Hepatocyte (in vitro differentiated cells): Measurements from ENCODE around the gene TRIOBP. TPM values are rescaled to one million over a fixed set of nuclear protein-coding genes. Genes with fewer than 3 reads are reported as not detected.
A peak's percentile ranks its signal among the peaks of the same experiment; 100 is the strongest.

ENCODE experiments used
- DNase-seq: peaks from one replicate; pipeline ENCODE4 v3.0.0-alpha.2; 2016; ENCODE audit warnings: low spot score
- H2AFZ ChIP-seq: fragments of 200-600 bp; sonication (generic); 2 replicates; pipeline ENCODE4 v1.6.0; 2016; ENCODE audit warnings: antibody characterized with exemption, mild to moderate bottlenecking
- H3K27ac ChIP-seq: fragments of 200-600 bp; sonication (generic); 2 replicates; pipeline ENCODE4 v1.5.1; 2016; ENCODE audit warnings: mild to moderate bottlenecking
- H3K27me3 ChIP-seq: fragments of 200-600 bp; sonication (generic); 2 replicates; pipeline ENCODE4 v1.6.1; 2016
- H3K36me3 ChIP-seq: fragments of 200-600 bp; sonication (generic); replicated peaks from 2 replicates; pipeline ENCODE4 v1.5.1; 2016; ENCODE audit warnings: low read depth; ENCODE audit not compliant: insufficient read depth
- H3K4me1 ChIP-seq: fragments of 200-600 bp; sonication (generic); 2 replicates; pipeline ENCODE4 v1.5.1; 2016; ENCODE audit warnings: mild to moderate bottlenecking, moderate library complexity; ENCODE audit not compliant: insufficient read depth
- H3K4me2 ChIP-seq: fragments of 200-600 bp; sonication (generic); 2 replicates; pipeline ENCODE4 v1.6.0; 2016
- H3K4me3 ChIP-seq: fragments of 200-600 bp; sonication (generic); 2 replicates; pipeline ENCODE4 v1.5.1; 2016; ENCODE audit warnings: mild to moderate bottlenecking
- H3K79me2 ChIP-seq: fragments of 200-600 bp; sonication (generic); 2 replicates; pipeline ENCODE4 v1.6.0; 2017; ENCODE audit warnings: mild to moderate bottlenecking
- H3K9me2 ChIP-seq: fragments of 200-600 bp; sonication (generic); replicated peaks from 2 replicates; pipeline ENCODE4 v1.6.0; 2017; ENCODE audit warnings: mild to moderate bottlenecking; ENCODE audit not compliant: insufficient read depth
- H3K9me3 ChIP-seq: fragments of 200-600 bp; sonication (generic); 2 replicates; pipeline ENCODE4 v1.5.1; 2016; ENCODE audit warnings: low read depth, mild to moderate bottlenecking
- H4K20me1 ChIP-seq: fragments of 200-600 bp; sonication (generic); 2 replicates; pipeline ENCODE4 v1.6.0; 2016; ENCODE audit warnings: mild to moderate bottlenecking; ENCODE audit not compliant: insufficient read depth, poor library complexity, severe bottlenecking
- CTCF ChIP-seq: fragments of 200-600 bp; sonication (generic); IDR thresholded peaks from 2 replicates; pipeline ENCODE4 v1.5.1; 2016; ENCODE audit warnings: antibody characterized with exemption, mild to moderate bottlenecking; ENCODE audit not compliant: poor library complexity
- EZH2 ChIP-seq: fragments of 200-600 bp; sonication (generic); IDR thresholded peaks from 2 replicates; pipeline ENCODE4 v1.6.1; 2016; ENCODE audit warnings: antibody characterized with exemption, mild to moderate bottlenecking, borderline replicate concordance
- EZH2phosphoT487 ChIP-seq: fragments of 200-600 bp; sonication (generic); IDR thresholded peaks from one replicate; pipeline ENCODE4 v1.6.1; 2018; ENCODE audit warnings: antibody characterized with exemption, mild to moderate bottlenecking, low read depth, moderate library complexity; ENCODE audit not compliant: unreplicated experiment, severe bottlenecking
- WGBS: methylation state at CpG from one replicate; pipeline ENCODE4 v1.1.6; 2016; ENCODE audit warnings: low lambda C conversion rate; ENCODE audit errors: missing lambda C conversion rate; 5-methylcytosine and 5-hydroxymethylcytosine counted together
- polyA plus RNA-seq: library from polyadenylated mRNA; unstranded; fragments of >200 nt; fragmentation: Nextera tagmentation; extraction: Ambion mirVana; gene quantifications from 2 replicates; pipeline ENCODE4 v1.2.1, GENCODE V29; 2016
- total RNA-seq: library from RNA; depleted of rRNA; stranded (reverse); fragments of >200 nt; gene quantifications from 2 replicates; pipeline ENCODE4 v1.2.3, GENCODE V29; 2014

TRIOBP gene
- total RNA-seq (51.2 and 57.2 TPM in 2 replicates), polyA plus RNA-seq (96.1 and 97.4 TPM in 2 replicates)

DNA sequence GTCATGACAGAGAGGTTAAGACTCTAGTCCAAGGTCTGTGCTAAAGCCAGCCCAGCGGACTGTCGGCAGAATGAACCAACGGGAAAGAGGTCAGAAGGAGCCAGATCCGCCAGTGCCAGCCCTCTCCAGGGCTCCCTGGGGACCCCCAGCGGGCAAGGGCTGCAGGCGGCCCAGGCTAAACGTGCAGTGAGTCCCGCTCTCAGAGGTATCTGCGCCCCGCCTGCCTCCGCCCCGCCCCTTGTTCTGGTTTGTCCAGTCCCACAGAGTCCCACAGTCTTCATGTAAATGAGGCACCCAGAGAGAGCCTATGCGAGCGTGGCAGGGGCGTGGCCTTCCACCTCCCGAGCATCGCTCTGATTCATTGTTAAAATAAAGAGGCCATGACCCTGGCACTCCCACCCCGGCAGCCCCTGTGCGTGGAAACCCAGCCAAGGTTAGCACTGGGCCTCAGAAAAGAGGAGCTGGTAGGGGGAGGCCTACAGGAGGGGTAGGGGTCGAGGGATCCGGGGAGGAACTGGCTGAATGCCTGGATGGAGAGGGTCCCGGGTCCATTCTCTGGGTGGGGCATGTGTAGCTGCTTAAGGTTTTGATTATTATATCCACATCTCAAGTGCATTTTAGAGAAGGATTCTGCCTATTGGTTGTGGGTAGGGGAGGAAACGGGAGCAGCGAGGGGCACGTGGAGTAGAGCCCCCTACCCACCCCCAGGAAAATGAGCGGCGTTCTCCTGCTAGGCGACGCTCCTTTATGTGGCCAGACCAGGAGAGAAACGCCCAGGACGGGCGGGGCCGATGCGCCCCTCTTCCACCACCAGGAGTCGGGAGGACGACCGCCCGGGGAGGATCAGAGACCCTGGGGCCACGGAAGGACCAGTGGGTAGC is at the start of gene TRIOBP:
TRIOBP (plus strand) TSS at position 392 of the 881 bp plus-strand sequence. CDS start 4,318 bp downstream, outside the sequence.
- DNase-seq, result peak; percentile 97
- Histone ChIP-seq H2AFZ (peak within 1 kb of the TSS; percentile 7), H3K4me1 (no peaks in the 10 kb centered on the region), H3K4me3 (no peak within 1 kb of the TSS), H3K9me3 (no peaks in the 10 kb centered on the region), H3K36me3 (no peaks in the 10 kb centered on the region), H3K27ac (peak within 1 kb of the TSS; percentile 29), H3K79me2 (no peaks in the 10 kb centered on the region), H3K27me3 (no peaks in the 10 kb centered on the region), H4K20me1 (no peaks in the 10 kb centered on the region), H3K4me2 (peak within 1 kb of the TSS; percentile 76), H3K9me2 (no peaks in the 10 kb centered on the region)
- WGBS, result 3% methylated on average over 31 of the region's 39 CpGs
- no peak for TF ChIP-seq EZH2phosphoT487
- peak; percentile 55 for TF ChIP-seq CTCF

DNA sequence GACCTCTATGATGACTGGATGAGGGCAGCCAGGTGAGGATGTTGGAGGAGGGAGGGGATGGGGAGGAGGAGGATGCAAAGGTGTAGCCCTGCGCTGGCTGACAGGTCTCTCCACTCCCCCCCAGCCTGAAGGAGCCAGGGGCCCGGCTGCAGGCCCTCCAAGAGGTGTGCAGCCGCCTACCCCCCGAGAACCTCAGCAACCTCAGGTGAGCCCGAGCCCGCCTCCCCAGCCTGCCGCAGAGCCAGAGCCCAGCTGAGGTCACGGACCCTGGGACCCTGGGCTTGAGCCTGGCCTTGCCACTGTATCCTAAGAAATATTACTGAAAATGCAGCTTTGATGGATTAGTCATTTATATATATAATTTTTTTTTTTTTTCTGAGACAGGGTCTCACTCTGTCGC is 49.5 kb upstream of the TRIOBP start:
- Histone ChIP-seq H3K36me3 (no peaks in the 10 kb centered on the region), H3K79me2 (peaks cover 4% of the 10 kb centered on the region)

DNA sequence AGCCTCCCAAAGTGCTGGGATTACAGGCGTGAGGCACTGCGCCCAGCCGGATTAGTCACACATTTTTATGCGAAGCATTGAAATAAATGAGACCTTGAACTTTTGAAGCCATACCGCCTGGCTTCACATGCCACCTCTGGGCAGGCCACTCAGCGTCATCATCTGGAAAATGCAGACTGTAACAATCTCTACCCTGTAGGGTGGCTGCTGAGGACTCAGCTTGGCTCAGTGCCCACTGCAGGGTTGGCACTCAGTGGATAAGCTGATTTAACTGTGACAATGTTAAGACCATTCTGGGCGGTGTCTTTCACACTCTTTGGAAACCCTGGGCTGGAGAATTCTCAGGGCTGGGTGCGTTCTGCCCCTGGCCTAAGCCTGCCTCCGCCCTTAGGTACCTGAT is 48.9 kb upstream of the TRIOBP start:
- WGBS, result 93% methylated on average over 9 of the region's 9 CpGs
- Histone ChIP-seq H3K9me2 (no peaks in the 10 kb centered on the region), H3K79me2 (peaks cover 4% of the 10 kb centered on the region), H4K20me1 (no peaks in the 10 kb centered on the region), H3K4me2 (no peak overlapping the region), H2AFZ (no peak overlapping the region), H3K36me3 (no peaks in the 10 kb centered on the region), H3K9me3 (no peaks in the 10 kb centered on the region), H3K4me3 (no peak overlapping the region), H3K27me3 (no peaks in the 10 kb centered on the region), H3K27ac (no peak overlapping the region), H3K4me1 (no peaks in the 10 kb centered on the region)
- DNase-seq, result no peak
- TF ChIP-seq EZH2phosphoT487, result no peak
- no peak for TF ChIP-seq EZH2
- TF ChIP-seq CTCF, result no peak

More for the DNA sequence above, 49.5 kb upstream of the TRIOBP start:
- Histone ChIP-seq H3K27me3 (no peaks in the 10 kb centered on the region), H3K4me3 (no peak overlapping the region), H3K27ac (no peak overlapping the region), H4K20me1 (no peaks in the 10 kb centered on the region), H3K4me2 (no peak overlapping the region), H2AFZ (no peak overlapping the region), H3K9me3 (no peaks in the 10 kb centered on the region), H3K4me1 (no peaks in the 10 kb centered on the region), H3K9me2 (no peaks in the 10 kb centered on the region)
- WGBS, result 91% methylated on average over 9 of the region's 9 CpGs
- no peak for DNase-seq
- no peak for TF ChIP-seq EZH2

- no peak overlapping the region for H2AFZ ChIP-seq
- no peak for DNase-seq
- WGBS, result 97% methylated on average over 17 of the region's 17 CpGs
- H4K20me1 ChIP-seq, result no peaks in the 10 kb centered on the region
- H3K27me3 ChIP-seq, result no peaks in the 10 kb centered on the region
- peaks cover 2% of the 10 kb centered on the region for H3K4me1 ChIP-seq
- H3K4me2 ChIP-seq, result no peak overlapping the region
- H3K9me3 ChIP-seq, result no peaks in the 10 kb centered on the region
- no peaks in the 10 kb centered on the region for H3K9me2 ChIP-seq
- H3K79me2 ChIP-seq, result no peaks in the 10 kb centered on the region
- no peak for TF ChIP-seq CTCF
- TF ChIP-seq EZH2phosphoT487, result no peak
- no peak for TF ChIP-seq EZH2
- H3K27ac ChIP-seq, result no peak overlapping the region
- no peak overlapping the region for H3K4me3 ChIP-seq
- no peaks in the 10 kb centered on the region for H3K36me3 ChIP-seq
These were observed 46.2 kb upstream of the TRIOBP start for GRCh38 chr22:37650463-37651136.
